Measurements from ENCODE around the gene ATP5PD.
A peak's percentile ranks its signal among the peaks of the same experiment; 100 is the strongest.
"Not testable (repeated sequence)": the region's sequence is repeated elsewhere in the genome, so short reads cannot be mapped to it uniquely, and the experiment has no call there.

Gene ATP5PD

DNA sequence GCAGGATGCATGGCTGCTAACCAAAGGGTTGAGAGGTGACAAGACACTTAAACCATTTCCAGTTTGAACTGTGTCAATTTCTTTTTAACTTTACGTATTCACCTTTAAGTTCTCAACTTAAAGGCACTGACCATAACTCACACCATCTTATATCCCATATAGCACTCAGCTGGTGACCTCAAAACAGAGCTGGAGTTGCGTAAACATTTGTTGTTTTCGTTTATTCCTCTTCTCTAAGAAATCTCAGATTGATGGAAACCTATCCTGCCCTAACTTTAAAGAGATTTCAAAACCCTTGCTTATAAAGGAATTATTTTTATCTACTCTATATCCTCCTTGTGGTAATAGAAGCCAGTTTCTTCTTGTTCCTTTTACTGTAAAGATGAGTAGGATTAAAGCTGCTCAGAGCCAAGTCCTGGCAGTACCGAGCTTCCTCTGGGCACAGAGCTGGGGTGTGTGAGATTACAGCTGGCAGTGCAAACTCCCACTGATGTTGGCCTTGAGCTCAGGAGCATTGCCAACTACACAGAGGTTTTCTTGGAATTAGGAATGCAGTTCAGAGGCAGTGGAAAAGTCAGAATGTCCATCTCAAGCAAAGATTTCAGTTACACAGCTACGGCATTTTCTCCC is 1.6 kb upstream of the ATP5PD start:
- no peak for DNase-seq

DNA sequence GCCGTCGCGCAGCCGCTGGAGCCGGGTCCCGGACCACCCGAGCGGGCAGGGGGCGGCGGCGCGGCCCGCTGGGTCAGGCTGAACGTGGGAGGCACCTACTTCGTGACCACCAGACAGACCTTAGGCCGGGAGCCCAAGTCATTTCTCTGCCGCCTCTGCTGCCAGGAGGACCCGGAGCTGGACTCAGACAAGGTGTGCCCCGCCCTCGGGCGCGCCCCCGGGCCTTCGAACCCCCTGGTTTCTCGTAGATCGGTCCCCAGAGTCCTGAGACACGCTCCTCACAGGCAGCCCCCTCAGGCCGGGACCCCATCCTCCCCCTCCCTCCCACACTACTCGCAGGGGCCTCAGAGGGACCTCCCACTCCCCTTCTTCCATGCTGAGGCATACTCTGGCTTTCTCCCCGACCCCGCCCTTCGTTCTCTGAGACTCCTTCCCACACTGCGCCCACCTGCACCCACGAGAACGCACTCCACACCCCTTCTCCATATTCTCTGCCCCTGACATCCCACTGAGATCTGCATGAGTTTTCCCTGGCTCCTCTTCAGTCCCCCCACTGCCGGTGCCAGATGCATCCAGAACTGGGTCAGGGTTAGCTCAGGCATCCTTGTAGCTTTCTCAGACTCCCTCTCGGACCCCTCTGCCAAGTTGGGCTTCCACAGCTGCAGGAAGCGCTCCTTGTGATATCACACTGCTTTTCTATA is 779 bp upstream of the ATP5PD start:
- DNase-seq, result no peak

DNA sequence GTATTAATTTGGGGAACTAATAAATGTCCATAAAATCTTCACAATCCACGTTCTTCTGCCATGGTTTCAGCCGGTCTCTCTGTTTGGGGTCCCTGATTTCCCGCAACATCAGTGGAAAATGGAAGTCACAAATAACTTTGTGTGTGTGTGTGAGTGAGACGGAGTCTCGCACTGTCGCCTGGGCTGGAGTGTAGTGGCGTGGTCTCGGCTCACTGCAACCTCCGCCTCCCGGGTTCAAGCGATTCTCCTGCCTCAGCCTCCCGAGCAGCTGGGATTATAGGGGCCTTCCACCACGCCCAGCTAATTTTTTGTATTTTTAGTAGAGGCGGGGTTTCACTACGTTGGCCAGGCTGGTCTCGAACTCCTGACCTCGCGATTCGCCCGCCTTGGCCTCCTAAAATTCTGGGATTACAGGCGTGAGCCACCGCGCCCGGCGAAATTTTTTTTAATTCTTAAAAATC is 793 bp downstream of the ATP5PD start:
- DNase-seq, result not testable (repeated sequence)

DNA sequence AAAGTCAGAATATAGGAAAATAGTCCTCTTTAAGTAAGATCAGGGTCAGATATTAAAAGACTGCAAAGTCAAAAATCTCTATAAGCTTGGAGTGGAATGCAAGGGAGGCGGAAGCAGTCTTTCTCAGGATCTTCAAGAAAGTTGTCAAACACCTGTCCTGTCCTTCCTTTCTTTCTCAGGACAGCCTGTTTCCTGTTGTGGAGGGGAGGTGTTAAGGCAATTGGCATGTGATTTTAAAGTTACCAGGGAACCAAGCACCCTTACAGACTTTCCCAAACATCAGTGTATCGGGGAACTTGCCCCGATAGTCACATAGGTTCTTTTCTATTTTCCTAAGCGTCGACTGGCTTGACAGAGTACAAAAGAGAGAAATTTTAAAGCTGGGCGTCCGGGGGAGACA is 2.1 kb downstream of the ATP5PD start:
- no peak for DNase-seq

DNA sequence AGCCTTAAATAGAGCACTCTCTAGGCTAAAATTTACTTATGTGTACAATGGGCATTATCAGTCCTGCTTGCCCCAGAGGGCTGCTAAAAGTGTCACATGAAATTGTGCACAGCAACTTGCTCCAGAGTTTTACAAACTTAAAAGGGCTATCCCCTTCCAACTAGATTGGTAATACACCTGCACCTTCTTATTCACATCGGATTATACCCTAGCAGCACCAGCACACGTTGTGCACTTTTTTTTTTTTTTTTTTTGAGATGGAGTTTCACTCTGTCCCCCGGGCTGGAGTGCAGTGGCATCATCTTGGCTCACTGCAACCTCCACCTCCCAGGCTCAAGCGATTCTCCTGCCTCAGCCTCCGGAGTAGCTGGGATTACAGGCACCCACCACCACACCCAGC is 3.0 kb downstream of the ATP5PD start:
- DNase-seq, result not testable (repeated sequence)

DNA sequence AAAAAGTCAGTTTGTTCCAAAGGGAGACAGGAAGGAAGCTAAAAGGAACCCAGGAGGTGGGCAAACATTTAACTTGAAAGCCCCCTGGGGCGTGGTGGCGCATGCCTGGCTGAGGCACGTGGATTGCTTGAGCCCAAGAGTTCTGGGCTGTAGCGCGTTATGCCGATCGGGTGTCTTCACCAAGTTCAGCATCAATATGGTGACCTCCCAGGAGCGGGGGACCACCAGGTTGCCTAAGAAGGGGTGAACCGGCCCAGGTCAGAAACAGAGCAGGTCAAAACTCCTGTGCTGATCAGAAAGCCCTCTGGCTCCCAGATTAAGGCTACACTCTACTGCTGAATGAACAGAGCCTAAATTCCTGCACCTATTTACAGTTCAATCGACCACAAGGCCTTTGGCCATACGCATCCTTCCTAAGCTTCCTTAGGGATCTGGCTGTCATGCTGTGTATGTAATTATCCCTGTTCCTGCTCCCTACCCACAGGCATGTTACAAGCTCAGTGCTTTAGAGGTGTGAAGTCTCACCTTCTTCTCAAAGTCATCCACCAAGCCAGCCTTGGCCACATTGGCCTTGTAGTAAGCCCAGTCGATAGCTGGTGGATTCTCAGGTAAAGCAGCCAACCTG is 5.0 kb downstream of the ATP5PD start:
- no peak for DNase-seq

DNA sequence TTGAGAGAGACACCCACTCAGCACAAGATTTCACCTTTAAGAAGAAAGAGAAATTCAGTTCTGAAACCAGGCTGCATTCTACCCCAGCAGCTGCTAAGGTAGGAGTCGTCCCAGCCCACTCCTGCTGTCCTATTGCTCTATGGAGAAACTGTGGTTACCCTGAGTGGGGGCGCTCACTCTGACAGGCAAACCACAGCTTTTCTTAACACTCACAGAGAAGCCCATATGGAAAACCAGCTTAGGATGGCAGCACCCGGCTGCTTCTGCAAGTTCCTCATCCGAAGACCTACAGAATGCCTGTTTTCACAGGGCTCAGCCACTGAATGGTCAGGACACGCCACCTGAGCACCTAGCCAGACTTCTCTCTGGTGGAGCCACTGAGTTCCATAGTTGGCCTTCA is 7.5 kb downstream of the ATP5PD start:
- DNase-seq, result no peak

DNA sequence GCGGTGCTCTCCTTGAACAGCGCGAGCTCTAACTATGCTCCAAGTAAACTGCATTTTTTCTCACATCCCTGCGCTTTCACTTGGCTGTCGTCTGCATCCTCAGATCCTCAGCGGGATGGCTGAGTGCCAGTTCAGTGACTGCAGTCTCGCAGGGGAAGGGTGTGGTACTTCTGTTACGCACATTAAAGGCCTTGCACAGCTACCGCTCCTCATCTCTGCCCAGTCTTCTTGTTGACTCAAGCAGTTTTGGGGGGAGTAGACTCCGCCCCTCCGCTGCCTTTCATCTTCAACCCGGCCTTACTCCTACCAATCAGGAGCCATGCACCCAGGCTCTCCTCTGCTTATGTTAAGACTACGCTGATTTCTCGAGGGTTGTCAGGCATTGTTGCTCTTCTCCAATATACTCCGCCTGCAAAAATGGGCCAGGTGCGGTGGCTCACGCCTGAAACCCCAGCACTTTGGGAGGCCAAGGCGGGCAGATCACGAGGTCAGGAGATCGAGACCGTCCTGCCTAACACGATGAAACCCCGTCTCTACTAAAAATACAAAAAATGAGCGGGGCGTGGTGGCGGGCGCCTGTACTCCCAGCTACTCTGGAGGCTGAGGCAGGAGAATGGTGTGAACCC is 10.0 kb downstream of the ATP5PD start:
- DNase-seq, result no peak

DNA sequence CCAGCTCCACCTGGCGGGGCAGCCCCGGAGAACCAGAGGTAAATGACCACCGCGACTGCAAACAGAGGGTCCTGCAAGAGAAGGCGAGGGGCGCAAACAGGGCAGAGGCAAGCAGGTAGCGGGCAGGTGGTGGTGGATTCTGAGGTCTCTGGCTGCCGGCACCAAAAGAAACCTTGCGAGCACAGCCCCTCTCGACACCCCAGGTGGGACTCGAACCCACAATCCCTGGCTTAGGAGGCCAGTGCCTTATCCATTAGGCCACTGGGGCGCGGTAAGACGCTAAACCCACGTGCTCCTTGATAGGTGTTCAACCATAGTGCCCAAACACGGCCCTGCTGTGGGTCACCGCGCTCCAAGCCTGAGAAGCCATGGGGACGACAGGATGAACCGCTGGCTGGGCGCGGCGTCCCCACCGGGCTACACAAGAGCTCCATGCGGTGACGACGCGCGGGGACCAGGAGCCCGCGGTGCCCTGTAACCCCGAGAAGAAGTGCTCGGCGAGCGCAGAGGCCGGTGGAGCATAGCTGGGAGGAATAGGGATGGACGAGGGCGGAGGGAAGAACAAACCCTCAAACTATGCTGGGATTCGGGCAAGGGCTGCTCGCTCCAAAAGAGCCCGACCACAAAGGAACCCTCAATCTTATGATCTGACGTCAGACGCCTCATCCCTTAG is 12.4 kb downstream of the ATP5PD start:
- peak; percentile 81 for DNase-seq

DNA sequence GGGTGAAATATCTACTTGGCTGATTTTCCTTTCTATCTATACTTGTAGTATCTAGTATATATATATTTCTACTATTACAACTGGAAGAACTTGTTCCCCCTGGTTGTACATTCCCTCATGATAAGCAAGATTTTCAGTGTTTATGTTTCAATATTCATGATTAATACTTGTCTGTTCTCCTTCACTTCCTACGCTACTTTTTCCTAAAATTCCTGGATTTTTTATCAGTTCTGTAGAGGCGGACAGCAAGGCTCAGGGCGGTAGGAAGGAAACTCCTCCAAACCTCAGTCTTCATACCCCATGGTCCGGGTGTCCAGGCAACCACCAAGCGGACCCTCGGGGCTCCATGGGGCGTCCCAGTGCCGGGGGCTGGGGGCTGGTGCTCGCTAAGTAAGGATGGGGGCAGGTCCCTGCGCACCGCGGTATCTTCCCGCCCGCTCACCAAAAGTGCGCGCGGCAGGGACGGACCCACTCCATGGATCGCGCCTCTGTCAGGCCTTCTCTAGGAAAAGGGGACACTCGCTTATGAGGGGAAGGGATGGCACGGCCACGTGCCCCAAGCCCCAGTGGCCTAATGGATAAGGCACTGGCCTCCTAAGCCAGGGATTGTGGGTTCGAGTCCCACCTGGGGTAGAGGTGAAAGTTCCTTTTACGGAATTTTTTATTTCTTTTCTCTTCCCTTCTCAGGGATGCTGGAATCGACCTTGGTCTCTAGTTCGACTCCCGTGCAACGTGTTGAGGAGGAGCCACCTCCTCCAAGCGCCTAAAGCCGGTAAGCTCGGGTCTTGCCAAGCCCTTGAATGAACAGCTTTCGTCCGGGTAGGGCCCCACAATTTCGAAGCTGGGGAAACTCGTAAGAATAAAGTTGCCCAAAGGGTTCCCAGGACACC is 13.2 kb downstream of the ATP5PD start:
- DNase-seq, result peak; percentile 85

DNA sequence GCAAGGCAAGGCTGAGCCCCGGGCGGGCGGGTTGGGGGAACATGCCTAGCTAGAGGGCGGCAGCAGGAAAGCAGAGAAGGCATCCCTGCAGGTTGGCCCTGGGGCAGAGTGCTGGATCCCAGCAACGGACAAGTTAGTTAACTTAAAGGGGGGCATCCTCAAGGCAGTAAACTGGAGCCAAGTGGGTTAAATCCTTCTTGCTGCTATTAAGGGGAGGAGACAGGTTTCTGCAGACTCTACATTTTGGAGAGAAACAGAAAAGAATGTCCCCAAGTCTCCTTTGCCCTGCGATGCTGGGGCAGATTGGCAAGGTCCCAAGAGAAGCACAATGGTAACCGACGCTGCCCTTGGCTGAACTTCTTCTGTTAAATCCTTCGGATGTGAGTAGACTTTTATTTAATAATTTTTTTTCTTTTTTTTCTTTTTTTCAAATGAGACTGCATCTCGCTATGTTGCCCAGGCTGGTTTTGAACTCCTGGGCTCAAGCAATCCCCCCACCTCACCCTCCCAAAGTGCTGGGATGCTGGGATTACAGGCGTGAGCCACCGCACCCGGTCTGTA is 14.0 kb downstream of the ATP5PD start:
- no peak for DNase-seq

DNA sequence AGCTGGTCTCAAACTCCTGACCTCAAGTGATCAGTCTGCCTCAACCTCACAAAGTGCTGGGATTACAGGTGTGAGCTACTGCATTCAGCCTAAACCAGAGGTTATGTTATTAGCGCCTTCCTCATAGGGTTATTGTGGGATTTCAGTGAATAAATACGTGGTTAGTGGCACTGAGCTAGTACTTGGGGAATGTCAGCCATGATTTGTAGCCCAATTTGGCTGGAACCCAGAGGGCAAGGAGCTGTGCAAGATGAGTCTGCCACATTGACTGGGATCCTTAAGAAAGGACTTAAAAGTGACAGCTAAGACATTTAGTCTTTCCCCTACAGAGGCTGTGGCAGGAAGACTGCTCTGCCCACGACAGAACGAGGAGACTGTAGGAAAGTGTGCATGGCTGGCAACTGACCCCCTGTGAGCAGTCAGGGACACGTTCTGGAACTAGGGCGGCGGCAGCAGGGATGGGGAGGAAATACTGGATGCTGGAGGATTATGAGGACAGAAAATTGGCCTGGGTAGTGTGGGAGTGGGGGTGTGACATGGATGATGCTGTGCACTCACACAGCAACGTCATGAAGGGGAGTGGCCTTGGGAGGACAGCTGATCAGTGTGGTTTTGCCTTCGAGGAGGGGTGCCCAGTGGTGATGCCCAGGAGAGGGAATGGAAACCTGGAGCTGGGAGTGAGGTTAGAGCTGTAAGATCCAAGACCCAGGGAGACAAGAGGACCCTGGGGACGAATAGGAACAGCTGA is 14.6 kb downstream of the ATP5PD start:
- DNase-seq, result peak; percentile 39

DNA sequence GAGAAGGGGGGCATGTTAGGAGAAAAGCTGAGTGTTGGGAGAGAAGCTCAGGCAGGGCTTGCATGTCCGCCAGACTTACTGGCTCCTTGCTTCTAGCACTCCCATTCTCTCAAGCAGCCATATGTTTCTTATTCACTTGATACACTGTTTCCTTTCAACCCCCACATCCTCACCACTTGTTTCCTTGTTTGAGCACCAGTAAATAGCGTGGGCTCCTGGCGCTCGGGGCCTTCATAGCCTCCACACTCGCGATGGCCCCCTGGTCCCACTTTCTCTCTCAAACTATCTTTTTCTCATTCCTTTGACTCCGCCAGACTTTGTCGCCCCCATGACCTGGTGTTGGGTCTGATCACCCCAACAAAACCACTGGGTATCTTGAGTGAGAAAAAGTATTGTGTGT is 16.6 kb downstream of the ATP5PD start:
- no peak for DNase-seq

DNA sequence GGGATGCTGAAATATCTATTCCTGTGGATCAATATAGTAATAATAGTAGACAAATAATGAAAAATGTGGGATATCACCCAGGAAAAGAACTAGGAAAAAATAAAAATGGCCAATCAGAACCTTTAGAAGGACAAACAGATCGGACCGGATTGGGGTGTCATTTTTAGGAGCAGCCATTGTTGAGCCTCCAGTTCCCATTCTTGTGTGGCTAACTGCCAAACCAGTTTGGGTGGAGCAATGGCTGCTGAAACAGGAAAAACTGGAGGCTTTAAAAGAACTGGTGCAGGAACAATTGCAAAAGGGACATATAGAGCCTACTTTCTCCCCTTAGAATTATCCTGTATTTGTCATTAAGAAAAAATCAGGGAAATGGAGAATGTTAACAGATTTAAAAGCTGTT is 20.1 kb downstream of the ATP5PD start:
- not testable (repeated sequence) for DNase-seq

DNA sequence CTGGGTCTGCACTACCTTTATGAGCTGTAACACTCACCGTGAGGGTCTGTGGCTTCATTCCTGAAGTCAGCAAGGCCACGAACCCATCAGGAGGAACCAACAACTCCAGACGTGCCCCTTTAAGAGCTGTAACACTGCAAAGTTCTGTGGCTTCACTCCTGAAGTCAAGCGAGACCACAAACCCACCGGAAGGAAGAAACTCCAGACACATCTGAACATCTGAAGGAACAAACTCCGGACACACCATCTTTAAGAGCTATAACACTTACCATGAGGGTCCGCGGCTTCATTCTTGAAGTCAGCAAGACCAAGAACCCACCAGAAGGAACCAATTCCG is 21.4 kb downstream of the ATP5PD start:
- not testable (repeated sequence) for DNase-seq

DNA sequence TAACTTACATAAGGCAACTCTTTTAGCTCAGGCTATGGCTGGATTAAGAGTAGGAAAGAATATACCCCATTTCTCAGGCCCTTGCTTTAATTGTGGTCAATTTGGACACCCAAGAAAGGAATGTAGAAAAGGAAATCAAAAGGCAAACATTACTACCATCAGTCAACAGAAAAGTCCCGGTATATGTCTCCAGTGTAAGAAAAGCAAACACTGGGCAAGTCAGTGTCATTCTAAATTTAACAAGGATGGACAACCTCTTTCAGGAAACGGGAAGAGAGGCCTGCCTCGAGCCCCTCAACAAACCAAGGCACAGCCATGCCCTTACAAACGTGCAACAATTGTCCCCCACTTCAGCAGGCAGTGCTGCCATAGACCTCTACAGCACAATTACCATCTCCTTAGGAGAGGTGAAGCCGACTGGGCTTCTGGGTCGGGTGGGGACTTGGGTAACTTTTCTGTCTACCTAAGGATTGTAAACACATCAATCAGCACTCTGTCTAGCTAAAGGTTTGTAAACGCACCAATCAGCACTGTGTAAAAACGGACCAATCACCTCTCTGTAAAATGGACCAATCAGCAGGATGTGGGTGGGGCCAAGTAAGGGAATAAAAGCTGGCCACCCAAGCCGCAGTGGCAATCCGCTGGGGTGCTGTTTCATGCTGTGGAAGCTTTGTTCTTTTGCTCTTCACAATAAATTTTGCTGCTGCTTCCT is 21.9 kb downstream of the ATP5PD start:
- no peak for DNase-seq

DNA sequence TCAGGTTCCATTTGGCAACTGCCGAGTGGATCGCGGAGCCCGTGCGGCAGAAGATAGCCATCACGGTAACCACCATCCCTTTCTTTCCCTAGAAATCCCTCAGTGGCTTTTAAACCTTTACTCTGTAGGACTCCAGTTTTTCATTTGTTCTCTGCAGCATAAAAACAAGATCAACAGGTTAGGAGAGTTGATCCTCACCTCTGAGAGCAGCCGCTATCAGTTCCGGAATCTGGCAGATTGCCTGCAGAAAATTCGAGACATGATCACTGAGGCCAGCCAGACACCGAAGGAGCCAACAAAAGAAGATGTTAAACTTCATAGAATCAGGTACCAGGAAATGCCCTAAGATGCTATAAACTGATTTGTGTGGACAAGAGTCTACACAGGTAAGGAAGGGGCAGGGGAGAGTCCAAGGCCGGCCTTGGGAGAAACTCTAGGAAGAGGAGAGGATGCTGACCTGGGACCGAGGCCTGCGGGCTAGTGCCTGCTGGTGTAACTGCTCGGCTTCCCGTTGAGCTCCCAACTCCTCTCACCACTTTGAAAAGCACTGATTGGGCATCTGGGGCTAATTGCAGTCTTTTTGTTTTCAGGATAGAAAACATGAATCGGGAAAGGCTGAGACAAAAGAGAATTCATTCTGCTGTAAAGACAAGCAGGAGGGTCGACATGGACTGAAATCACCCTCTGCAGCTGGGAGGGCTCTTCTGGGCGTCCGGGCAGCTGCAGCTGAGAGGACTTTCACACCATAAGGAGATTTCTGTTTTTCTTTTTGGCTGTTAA is 26.2 kb downstream of the ATP5PD start:
- DNase-seq, result no peak

DNA sequence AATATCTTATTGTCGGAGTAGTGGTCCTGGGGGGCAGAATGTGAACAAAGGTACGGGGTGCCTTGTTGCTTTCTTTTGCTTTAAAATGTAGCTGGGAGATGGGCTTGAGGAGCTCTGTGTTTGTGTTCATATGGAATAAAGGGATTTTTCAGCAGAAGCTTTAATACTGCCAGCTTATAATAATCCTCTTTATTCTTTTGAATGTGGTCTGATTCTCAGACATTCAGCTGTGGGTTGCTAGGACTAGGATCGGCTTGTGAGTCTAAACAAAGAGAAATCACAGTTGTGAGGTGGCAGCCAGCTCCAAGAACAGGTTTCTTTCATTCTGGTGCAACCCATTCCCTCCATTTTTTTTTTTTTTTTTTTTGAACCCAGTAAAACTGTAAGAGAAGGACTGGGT is 27.1 kb downstream of the ATP5PD start:
- DNase-seq, result no peak

DNA sequence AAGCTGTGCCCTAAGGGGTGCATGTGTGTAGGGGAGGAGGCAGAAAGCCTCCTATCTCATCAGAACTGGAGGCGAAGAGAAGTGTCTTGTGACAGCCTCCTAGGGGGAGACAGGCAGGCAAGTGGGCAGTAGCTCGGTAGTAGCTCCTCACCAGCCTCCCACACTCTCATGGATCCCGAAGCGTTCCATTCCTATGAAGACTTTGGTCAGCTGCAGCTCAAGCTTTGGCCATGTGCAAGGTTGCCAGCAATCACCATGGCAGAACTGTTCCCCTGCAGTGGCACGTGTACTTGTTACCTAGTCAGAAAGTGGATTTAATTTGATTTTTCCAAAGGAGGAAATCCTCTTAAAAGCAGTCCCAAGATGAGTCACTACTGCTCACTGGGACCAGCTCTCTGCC is 27.6 kb downstream of the ATP5PD start:
- no peak for DNase-seq

DNA sequence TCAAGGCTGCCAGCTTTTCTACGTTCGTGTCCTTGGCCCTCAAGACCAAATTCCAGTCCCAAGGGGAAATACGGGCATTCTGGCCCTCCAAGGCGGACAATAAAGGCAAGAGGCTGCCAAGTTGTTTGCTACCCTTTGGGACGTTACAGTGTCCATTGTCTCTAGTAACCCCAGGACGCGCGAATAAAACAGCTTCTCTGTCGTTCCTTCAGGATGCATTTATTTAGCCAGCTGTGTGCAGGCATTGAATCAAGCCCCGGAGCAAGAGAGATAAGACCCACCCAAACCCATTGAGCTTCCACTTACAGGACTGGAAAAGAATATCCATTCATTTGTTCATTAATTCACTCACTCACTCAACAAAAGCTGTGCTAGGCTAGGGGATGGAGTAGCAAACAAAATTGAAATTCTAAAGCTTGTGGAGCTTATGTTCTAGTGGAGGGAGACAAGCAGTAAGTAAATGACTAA is 33.6 kb downstream of the ATP5PD start:
- no peak for DNase-seq

Measured in NCI-H1694 treated with DMSO at 0.1 percent for 48 hours (cell line).